Stromal cell of bone marrow (primary cell): ENCODE results near the gene KLHL29.

Experiments used
- DNase-seq: peaks from one replicate; pipeline ENCODE4 v3.0.0-alpha.2; 2012; ENCODE audit warnings: low read depth

Gene KLHL29

DNA sequence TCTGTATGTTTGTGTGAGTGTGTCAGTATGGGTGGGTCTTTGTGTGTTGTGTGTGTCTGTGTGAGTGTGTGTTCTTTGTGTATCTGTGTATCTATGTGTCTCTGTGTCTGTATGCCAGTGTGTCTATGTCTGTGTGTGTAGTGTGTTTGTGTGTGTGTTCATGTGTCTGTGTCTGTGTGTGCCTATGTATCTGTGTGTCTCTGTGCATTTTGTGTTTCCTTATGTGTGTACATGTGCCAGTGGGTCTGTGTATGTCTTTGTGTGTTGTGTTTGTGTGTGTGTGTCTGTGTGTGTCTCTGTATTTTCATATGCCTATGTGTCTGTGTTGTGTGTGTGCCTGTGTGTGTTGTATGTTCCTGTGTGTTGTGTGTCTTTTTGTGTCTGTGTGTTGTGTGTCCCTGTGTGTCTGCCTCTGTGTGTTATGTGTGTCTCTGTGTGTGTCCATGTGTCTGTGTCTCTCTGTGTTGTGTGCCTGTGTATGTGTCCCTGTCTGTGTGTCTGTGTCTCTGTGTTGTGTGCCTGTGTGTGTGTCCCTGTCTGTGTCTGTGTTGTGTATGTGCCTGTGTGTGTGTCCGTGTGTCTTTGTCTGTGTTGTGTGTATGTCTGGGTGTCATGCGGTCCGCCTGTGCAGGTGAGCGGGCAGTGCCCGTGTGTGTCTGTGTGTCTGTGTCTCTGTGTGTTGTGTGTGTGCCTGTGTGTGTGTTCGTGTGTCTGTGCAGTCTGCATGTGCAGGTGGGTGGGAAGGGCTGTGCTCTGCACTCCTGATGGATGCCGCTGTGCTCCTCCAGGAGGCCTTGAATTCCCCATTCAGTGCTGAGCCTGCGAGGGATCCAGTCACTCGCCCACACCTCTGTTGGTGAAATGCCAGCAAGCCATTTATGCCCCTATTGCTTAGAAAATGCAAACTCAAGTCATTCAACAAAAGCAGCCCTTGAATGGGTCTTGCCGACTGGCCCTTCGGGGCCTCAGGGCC is 37.4 kb downstream of the KLHL29 start:
- DNase-seq, result no peak

DNA sequence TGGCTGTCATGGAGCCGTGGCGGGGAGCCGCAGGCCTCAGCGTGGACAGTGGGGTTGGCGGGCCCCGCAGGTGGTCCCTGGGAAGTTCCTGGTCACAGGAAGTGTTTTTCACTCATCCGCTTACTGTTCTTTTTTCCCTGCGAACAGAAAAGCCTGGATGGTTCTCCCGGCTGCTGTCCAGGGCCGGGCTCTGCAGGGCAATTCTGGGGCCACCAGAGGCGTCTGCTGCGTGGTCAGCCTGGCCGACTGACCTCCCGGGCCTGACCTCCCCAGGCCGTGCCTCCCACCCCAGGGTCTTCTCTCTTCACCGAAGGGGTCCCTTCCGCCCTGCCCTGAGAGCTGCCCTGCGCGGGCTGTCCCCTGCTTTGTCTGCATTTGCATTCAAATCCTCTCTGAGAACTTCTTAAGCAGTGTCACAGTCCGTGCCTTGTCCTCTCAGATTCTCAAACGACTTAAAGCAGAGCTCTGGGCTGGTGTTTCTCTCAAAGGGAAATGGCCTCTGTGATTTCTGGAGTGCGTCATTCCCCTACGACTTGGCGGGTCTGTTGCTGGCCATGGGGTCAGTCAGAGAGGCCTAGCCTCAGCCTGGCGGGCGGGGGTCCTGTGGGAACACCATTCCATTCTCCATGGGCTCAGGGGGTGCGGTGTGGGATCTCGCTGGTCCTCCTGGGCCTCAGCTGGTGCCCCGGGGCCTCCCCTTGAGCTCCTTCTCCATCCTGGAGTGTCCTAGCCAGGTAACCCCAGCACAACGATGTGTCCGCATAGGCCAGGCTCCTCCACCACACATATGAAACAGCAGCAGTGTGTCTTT is 38.3 kb downstream of the KLHL29 start:
- no peak for DNase-seq

- no peak for DNase-seq
Measured at GRCh38 chr2:23423873-23424680, 39.1 kb downstream of the KLHL29 start.

GRCh38 chr2:23425338-23425871 is 40.4 kb downstream of the KLHL29 start:
- no peak for DNase-seq

DNA sequence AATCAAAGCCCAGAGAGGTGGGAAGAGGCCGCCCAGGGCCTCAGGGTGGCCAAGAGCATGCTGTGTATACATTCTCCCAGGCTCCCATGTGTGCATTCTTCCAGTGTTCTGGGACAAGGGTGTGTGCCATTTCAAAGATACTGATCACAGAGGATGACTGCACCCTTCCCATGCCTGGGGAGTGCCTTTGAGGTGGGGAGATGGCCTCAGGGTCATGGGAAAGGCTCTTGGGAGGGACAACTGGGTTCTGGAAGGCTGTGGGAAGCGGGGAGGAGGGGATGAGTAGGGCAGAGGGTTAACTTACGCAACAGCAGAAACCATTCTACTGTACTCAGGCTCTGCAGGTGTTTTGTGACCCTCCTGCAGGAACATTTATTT is 40.9 kb downstream of the KLHL29 start:
- no peak for DNase-seq

GRCh38 chr2:23426263-23426905 is 41.4 kb downstream of the KLHL29 start:
- DNase-seq, result no peak

DNA sequence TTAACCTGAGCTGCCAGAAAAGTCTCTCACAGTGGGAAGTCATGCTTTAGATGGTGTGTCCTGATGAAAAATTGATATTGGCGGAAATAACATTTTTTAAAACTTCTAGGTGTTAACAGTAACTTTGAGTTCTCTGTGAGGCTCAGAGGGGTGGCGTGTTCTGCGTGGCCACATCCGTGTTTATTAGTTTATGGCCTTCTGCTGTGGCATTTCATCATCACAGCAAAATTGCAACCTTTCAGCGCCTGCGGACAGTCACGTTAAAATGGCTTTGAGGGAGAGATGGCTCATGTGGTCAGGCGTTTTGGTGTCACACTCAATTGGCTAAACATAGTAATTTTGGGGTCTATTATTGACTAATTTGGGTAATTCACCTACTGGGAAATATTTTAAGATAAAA is 42.4 kb downstream of the KLHL29 start:
- DNase-seq, result no peak

- no peak for DNase-seq
Measured at GRCh38 chr2:23427976-23428375, 43.0 kb downstream of the KLHL29 start.

- no peak for DNase-seq
Measured at GRCh38 chr2:23429036-23429435, 44.1 kb downstream of the KLHL29 start.

GRCh38 chr2:23430263-23430662 is 45.3 kb downstream of the KLHL29 start:
- no peak for DNase-seq

DNA sequence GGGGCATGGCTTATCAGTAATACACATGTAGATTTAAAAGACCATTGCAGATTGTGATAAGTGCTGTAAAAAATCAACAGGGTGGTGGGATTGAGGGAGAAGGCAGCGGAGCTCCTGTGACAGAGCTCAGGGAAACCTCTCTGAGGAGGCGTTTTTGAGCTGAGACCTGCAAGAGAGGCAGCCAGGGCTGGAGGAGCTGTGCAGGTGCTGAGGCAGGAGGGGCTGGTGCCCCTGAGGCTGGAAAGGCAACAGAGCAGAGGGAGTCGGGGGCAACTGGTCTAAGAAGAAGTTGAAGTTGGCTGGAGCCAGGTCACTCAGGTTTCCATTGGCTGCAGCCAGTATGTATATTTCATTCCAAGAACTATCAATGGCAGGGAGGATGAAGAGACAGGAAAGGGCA is 47.6 kb downstream of the KLHL29 start:
- no peak for DNase-seq

DNA sequence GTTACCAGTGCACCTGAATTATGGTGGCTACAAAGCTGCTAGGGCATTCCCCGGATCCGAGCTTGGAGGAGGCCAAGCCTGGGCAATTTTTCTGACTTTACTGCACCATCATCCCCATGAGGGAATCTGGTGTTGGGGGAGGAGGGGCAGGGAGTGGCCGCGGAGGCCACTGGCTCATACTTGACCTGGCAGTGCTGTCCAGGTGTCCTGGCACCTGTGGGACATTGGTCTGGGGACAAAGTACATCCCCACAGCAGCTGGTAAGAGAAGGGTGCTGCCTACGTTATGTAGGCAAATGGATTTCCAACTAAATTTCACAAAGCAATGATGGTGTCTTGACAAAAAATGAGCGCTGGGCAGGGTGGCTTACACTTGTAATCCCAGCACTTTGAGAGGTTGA is 48.3 kb downstream of the KLHL29 start:
- DNase-seq, result no peak

- DNase-seq, result no peak
Measured at GRCh38 chr2:23434721-23435121, 49.7 kb downstream of the KLHL29 start.

GRCh38 chr2:23435250-23436035 is 50.5 kb downstream of the KLHL29 start:
- no peak for DNase-seq

- no peak for DNase-seq
Measured at GRCh38 chr2:23436346-23437098, 51.5 kb downstream of the KLHL29 start.

DNA sequence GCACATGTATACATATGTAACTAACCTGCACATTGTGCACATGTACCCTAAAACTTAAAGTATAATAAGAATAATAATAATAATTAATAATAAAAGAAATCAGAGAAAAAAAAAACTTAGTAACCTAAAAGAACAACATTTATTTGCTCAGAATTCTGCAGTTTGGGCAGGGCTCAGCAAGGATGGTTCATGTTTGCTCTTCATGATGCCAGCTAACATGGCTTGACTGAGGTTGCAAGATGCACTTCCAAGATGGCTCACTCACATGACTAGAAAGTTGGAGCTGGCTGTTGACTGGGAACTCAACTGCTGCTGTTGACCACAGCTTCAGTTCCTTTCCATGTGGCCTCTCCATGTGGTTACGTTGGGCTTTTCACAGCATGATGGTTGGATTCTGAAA is 56.4 kb downstream of the KLHL29 start:
- DNase-seq, result no peak

GRCh38 chr2:23445450-23445868 is 60.5 kb downstream of the KLHL29 start:
- peak; percentile 54 for DNase-seq

DNA sequence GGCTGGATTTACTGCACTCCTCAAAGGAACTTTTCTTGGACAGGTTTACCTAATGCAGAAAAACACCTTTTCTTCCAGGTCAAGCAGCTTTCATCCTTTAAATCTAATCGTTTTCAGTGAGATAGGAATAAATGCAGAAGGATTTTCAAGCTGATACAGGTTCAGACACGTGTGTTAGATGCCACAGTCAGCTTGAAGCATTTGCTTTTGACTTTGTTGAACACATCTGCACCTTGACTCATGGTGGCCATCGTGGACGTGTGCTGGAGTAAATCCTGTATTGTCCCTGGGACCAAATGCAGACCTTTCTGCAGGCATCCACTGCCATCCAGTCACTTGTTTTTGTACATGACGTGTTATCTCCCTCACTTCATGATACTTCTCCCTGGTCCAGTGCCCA is 61.9 kb downstream of the KLHL29 start:
- DNase-seq, result no peak

DNA sequence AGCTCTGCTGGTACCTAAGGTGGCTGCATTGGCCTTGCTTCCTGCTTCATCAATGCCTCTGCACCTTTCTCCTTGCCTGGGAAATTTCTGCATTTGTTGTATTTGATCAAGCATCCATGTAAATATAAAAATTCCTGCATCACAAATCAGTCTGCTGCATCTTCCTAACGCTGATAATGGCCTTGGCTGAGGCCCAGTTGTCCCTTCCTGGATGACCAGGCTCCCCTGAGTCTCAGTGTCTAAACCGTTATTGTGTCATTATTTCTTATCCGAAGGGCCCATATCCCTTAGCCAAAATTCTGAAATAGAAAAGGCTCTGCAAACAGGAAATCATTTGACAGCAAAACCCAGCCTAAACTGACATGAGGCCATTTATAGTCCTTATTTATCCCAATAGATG is 62.4 kb downstream of the KLHL29 start:
- no peak for DNase-seq

GRCh38 chr2:23448906-23449305 is 63.9 kb downstream of the KLHL29 start:
- DNase-seq, result no peak
